Ishikawa (cell line): ENCODE data around the gene TM2D3.

ENCODE experiments used
- CEBPB ChIP-seq: IDR thresholded peaks from 2 replicates; pipeline ENCODE4 v1.6.1; 2012
- CREB1 ChIP-seq: IDR thresholded peaks from 2 replicates; pipeline ENCODE4 v1.6.1; 2012; ENCODE audit warnings: low read depth
- EGR1 ChIP-seq: IDR thresholded peaks from 2 replicates; pipeline ENCODE4 v1.6.1; 2012
- EP300 ChIP-seq: IDR thresholded peaks from 2 replicates; pipeline ENCODE4 v1.6.1; 2012; ENCODE audit warnings: borderline replicate concordance
- FOXM1 ChIP-seq: IDR thresholded peaks from 2 replicates; pipeline ENCODE4 v1.6.1; 2012; ENCODE audit warnings: low read depth, borderline replicate concordance
- RAD21 ChIP-seq: IDR thresholded peaks from 2 replicates; pipeline ENCODE4 v1.6.1; 2012; ENCODE audit warnings: low read depth
- TAF1 ChIP-seq: IDR thresholded peaks from 2 replicates; pipeline ENCODE4 v1.6.1; 2012; ENCODE audit warnings: low read depth, mild to moderate bottlenecking
- TCF12 ChIP-seq: IDR thresholded peaks from 2 replicates; pipeline ENCODE4 v1.6.1; 2012; ENCODE audit warnings: low read depth
- TEAD4 ChIP-seq: IDR thresholded peaks from 2 replicates; pipeline ENCODE4 v1.6.1; 2012
- YY1 ChIP-seq: IDR thresholded peaks from 2 replicates; pipeline ENCODE4 v1.6.1; 2012; ENCODE audit warnings: low read depth
- ZBTB7A ChIP-seq: IDR thresholded peaks from 2 replicates; pipeline ENCODE4 v1.6.1; 2012; ENCODE audit warnings: low read depth
- TF ChIP-seq, protein P1 (sequence below): IDR thresholded peaks from 2 replicates; pipeline ENCODE4 v1.6.1; 2012; ENCODE audit warnings: low read depth, mild to moderate bottlenecking
- TF ChIP-seq, protein P2 (sequence below): IDR thresholded peaks from 2 replicates; pipeline ENCODE4 v1.6.1; 2012
- TF ChIP-seq, protein P3 (sequence below): IDR thresholded peaks from 2 replicates; pipeline ENCODE4 v1.6.1; 2012

DNA sequence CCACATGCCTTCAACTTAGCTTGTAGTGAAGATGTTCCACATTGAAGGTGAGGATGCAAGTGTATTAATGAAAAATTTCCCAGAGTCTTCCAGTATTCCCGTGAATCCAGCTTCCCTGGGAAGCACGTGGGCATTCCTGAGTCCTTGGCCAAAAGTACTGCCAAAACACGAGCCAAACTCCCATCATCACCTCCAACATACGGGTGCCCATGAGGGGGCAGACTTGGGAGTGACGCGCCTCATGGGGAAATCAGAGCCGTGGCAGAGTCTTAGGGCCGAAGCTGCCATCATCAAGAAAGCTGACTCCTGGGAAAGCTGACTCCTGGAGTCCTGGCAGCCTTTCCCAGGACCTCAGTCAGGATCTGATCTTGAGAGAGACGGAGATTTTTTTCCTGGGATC, 20.1 kb upstream of the TM2D3 start:
- TF ChIP-seq TAF1 = no peak
- TF ChIP-seq FOXM1 = no peak
- no peak for TF ChIP-seq EP300
- TF ChIP-seq, protein P1, sequence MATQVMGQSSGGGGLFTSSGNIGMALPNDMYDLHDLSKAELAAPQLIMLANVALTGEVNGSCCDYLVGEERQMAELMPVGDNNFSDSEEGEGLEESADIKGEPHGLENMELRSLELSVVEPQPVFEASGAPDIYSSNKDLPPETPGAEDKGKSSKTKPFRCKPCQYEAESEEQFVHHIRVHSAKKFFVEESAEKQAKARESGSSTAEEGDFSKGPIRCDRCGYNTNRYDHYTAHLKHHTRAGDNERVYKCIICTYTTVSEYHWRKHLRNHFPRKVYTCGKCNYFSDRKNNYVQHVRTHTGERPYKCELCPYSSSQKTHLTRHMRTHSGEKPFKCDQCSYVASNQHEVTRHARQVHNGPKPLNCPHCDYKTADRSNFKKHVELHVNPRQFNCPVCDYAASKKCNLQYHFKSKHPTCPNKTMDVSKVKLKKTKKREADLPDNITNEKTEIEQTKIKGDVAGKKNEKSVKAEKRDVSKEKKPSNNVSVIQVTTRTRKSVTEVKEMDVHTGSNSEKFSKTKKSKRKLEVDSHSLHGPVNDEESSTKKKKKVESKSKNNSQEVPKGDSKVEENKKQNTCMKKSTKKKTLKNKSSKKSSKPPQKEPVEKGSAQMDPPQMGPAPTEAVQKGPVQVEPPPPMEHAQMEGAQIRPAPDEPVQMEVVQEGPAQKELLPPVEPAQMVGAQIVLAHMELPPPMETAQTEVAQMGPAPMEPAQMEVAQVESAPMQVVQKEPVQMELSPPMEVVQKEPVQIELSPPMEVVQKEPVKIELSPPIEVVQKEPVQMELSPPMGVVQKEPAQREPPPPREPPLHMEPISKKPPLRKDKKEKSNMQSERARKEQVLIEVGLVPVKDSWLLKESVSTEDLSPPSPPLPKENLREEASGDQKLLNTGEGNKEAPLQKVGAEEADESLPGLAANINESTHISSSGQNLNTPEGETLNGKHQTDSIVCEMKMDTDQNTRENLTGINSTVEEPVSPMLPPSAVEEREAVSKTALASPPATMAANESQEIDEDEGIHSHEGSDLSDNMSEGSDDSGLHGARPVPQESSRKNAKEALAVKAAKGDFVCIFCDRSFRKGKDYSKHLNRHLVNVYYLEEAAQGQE = no peak
- TF ChIP-seq RAD21 = no peak
- no peak for TF ChIP-seq CREB1
- TF ChIP-seq YY1 = no peak
- no peak for TF ChIP-seq CEBPB
- TF ChIP-seq TEAD4 = no peak
- TF ChIP-seq ZBTB7A = no peak
- TF ChIP-seq, protein P2, sequence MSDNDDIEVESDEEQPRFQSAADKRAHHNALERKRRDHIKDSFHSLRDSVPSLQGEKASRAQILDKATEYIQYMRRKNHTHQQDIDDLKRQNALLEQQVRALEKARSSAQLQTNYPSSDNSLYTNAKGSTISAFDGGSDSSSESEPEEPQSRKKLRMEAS = no peak
- TF ChIP-seq, protein P3, sequence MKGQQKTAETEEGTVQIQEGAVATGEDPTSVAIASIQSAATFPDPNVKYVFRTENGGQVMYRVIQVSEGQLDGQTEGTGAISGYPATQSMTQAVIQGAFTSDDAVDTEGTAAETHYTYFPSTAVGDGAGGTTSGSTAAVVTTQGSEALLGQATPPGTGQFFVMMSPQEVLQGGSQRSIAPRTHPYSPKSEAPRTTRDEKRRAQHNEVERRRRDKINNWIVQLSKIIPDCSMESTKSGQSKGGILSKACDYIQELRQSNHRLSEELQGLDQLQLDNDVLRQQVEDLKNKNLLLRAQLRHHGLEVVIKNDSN = no peak
- TF ChIP-seq EGR1 = no peak
- TF ChIP-seq TCF12 = no peak
